ENCODE results near the gene MAMDC2.

DNA sequence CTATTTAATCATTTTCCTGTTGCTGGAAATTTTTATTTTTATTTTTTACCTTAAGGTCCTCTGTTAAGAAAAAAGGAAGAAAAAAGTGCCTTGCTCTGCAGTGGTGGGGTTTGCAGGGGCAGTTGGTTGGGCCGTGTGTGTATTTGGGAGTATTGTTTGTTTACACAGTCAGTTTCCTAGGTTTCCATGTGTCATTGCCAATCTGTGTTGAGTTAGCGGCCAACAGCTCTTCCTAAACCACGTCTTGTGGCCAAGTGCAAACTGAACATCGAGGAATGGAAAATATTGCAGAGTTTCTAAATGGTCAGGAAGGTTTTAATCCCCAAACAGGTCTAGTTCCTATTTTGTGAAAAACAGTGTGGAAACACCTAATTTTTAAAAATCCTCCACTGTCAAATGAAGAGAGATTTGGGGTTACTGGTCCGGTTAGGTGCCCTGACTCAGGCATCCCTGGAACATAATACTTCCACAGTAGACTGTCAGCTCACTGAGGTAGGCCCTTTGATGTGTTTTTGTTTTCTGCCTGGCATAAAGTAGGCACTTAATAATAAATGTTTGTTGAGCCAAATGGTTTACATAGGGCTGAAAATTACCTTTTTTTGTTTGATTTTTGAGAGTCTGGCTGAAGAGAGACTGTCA lies 37.0 kb downstream of the MAMDC2 start:
- TF ChIP-seq TAF1 (IDR thresholded peaks at IDR 0.05; ENCODE audit: borderline replicate concordance, insufficient read depth, low read length) (no peak), POLR2AphosphoS5 (IDR thresholded peaks at IDR 0.05; ENCODE audit: low read depth, low read length) (no peak), SIN3A (IDR thresholded peaks at IDR 0.05; ENCODE audit: borderline replicate concordance, insufficient read depth, low read length) (no peak), FOXP2 (optimal IDR thresholded peaks at IDR 0.05; ENCODE audit: borderline replicate concordance, extremely low read depth, extremely low read length, insufficient read depth) (no peak)
- TF ChIP-seq, protein P1, sequence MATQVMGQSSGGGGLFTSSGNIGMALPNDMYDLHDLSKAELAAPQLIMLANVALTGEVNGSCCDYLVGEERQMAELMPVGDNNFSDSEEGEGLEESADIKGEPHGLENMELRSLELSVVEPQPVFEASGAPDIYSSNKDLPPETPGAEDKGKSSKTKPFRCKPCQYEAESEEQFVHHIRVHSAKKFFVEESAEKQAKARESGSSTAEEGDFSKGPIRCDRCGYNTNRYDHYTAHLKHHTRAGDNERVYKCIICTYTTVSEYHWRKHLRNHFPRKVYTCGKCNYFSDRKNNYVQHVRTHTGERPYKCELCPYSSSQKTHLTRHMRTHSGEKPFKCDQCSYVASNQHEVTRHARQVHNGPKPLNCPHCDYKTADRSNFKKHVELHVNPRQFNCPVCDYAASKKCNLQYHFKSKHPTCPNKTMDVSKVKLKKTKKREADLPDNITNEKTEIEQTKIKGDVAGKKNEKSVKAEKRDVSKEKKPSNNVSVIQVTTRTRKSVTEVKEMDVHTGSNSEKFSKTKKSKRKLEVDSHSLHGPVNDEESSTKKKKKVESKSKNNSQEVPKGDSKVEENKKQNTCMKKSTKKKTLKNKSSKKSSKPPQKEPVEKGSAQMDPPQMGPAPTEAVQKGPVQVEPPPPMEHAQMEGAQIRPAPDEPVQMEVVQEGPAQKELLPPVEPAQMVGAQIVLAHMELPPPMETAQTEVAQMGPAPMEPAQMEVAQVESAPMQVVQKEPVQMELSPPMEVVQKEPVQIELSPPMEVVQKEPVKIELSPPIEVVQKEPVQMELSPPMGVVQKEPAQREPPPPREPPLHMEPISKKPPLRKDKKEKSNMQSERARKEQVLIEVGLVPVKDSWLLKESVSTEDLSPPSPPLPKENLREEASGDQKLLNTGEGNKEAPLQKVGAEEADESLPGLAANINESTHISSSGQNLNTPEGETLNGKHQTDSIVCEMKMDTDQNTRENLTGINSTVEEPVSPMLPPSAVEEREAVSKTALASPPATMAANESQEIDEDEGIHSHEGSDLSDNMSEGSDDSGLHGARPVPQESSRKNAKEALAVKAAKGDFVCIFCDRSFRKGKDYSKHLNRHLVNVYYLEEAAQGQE (IDR thresholded peaks at IDR 0.05; ENCODE audit: insufficient read depth in 1 of 2, low read depth in 2 of 2, low read length in 2 of 2): no peak

Data from PFSK-1 (cell line).